GM12801 (cell line): Measurements from ENCODE around the gene CSNK1G1.

Source experiments
- CTCF ChIP-seq: IDR thresholded peaks from one replicate; pipeline ENCODE4 v1.5.1; 2011; ENCODE audit warnings: control low read depth; ENCODE audit not compliant: insufficient read length; ENCODE audit errors: extremely low read depth

CSNK1G1 gene

DNA sequence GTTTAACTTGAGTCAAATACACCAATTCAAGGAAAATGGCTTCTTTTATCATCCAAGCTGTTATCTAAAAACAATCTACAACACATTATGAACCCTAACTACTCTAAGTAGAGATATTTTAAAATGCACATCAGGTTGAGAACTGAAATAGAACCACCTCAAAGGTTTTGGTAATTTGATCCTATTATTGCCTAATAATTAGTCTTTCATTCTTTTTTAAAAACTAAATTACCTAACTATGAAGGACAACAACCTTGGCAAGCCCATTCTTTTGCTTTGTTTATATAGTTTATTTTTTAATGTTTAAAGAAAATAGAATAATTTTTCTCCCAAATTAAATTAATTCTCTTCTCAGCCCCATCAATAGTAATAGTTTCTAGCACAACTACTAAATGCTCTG lies 132.1 kb downstream of the CSNK1G1 start:
- TF ChIP-seq CTCF: no peak

GRCh38 chr15:64222573-64223366 lies 133.2 kb downstream of the CSNK1G1 start:
- TF ChIP-seq CTCF: no peak

GRCh38 chr15:64216730-64217428 lies 139.1 kb downstream of the CSNK1G1 start:
- TF ChIP-seq CTCF: no peak

DNA sequence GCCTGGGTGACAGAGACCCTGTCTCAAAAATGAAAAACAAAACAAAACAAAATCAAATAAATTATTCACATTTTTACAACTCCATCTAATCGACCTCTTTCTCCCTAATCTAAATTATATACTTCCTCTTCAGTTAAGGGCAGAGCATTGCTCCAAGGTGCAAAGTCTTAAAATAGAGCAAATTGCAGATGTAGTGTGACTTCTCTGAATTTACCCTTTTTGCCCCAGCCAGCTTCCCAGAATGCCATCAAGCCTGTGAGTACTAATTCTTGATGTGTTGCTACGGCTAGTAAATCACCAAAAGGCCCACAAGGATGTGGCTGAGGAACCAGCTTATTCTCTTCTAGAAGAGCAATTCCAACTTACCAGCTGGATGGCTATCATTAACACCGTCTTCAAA lies 139.8 kb downstream of the CSNK1G1 start:
- no peak for TF ChIP-seq CTCF

DNA sequence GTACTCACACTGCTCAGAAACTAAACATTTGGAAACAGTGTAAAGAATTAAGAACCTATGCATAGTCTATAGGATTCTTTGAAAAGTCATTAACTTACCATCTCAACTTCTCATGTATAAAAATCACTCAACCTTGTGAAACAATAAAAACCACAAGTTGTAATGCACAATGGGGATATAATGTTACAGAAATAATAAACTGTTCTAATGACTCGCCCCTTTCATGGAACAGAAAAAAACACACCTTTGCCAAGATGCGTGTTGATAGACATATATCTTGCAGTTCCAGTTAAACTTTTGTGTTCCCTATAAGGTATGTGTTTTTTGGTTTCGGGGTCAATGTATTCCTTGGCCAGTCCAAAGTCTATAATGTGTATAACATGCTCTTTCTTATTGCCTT lies 142.3 kb downstream of the CSNK1G1 start:
- TF ChIP-seq CTCF: no peak

- no peak for TF ChIP-seq CTCF
These were observed 144.3 kb downstream of the CSNK1G1 start for GRCh38 chr15:64211696-64212095.

GRCh38 chr15:64210371-64210770 lies 145.6 kb downstream of the CSNK1G1 start:
- no peak for TF ChIP-seq CTCF
